GM19099 (cell line): ENCODE measurements around the gene TBC1D22A.

Source experiments
- POLR2A ChIP-seq: IDR thresholded peaks from 3 replicates; pipeline ENCODE4 v1.6.1; 2011; ENCODE audit warnings: low read depth; ENCODE audit not compliant: insufficient read length; ENCODE audit errors: extremely low read depth

The TBC1D22A gene

DNA sequence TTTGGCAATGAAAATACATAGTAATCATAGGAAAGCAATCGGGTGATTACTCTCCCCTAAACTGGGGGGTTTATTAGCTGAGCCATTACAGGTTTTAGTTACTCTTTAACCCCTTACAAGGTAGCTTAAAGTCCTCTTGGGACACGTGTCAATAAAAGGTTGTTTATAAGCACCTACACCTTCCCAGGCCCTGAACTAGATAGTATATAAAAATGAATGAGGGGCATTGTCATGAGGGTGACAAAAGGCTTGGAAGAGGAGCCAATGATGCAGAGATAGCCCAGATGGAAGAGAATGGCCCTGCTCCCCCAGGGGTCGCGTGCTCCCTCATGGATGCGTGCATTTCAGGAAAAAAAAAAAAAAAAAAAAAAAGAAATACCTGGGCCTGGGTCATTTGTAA, 276.9 kb downstream of the TBC1D22A start:
- TF ChIP-seq POLR2A = no peak

DNA sequence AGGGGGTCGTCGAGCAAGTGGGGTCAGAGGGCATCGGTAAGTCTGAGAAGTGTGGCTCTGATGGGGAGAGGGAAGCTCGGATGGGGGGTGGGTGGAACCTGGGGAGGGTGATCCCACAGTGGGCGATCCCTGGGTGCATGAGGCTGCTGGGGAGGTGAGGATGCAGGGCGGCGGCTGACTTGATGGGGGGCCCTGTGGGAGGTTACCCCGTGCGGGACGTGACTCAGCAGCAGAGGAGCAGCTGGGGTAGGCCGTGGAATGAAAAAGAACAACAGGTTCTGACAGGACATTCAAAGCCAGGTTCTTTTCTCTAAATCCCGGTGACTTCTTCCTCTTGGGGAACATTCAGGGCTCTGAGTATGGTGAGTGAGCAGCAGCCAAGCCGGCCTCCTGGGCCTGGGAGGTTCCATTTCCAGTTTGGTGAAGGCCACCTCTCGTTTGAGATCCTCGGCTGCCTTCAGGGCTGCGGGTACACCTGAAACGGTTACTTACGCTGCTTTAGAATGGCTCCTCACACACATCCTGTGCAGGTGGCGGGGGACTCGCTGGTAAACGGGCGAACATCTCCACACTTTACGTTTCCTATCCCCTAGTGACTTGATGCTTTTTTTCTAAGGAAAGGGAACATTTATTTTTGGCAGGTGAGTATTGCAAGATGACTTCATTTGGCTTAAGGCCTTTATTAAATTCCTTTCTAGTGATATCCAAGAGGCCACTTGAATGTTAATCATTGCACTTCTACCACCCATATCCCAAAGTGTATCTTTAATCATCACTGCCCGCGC, 278.2 kb downstream of the TBC1D22A start:
- no peak for TF ChIP-seq POLR2A

DNA sequence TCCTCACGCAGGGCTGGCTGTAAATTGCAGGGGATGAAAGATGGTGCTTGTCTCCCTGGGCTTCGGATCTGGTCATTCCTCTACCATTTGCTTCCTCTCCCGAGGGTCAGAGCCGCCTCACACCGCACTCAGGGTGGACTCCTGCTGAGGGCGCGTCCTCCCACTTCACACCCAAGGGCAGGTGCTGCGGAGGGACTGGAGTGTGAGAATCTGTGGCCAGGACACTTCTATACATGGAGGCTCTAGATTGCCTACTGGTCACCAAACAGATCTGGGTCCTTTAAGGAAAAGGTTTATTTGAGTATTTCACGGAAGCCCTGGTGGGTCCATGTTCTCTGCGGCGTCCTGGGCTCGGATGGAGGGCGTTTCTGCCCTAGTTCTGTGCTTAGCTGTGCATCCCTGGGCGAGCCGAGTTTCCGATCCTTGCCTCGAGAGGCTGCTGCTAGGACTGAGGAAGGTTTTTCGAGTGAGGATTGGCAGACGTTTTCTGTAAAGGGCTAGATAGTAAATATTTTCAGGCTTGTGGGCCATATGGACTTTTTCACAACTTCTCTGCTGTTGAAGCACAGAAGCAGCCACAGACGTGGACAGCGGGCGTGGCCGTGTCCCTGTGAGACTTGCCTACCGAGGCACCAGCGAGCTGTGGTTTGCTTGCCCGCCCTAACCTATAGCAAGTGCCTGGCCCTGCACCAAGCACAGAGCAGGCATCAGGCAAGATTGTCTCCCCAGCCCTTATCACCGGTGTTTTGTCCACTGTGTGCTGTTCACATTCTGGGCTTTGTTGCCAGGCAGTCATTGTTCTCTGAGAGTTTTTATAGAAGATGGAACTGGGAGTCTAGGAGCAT, 279.0 kb downstream of the TBC1D22A start:
- no peak for TF ChIP-seq POLR2A

DNA sequence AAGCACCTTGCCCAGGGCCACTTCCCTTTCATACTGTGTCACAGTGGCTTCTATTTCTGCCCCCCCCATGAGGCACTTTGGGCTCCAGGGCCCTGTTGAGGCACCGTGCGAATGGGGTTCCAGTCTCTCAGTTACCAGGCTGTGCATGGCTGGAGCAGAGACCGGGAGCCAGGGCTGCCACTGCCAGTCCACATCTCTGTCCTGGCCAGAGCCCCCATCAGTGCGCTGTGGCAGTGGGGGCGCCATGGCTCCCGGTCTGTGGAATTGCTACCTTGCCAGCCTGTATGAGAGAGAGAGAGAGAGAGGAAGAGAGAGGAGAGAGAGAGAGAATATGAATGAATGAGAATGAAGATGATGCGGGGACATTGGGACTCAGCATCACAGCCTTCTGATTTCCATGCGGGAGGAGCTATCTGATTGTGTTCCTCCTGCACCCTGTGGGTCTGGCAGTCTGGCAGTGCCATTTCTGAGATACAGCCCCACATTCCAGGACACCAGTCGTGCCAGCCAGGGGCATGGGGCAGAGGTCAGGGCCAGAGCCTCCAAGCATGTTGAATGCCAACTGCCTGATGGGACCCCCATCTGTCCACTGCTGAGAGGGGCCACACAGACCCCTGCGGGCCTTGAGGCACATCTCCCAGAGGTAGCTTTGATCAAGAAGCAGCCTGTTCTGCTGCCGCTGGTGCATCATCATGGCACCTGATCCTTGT, 279.8 kb downstream of the TBC1D22A start:
- TF ChIP-seq POLR2A = no peak

DNA sequence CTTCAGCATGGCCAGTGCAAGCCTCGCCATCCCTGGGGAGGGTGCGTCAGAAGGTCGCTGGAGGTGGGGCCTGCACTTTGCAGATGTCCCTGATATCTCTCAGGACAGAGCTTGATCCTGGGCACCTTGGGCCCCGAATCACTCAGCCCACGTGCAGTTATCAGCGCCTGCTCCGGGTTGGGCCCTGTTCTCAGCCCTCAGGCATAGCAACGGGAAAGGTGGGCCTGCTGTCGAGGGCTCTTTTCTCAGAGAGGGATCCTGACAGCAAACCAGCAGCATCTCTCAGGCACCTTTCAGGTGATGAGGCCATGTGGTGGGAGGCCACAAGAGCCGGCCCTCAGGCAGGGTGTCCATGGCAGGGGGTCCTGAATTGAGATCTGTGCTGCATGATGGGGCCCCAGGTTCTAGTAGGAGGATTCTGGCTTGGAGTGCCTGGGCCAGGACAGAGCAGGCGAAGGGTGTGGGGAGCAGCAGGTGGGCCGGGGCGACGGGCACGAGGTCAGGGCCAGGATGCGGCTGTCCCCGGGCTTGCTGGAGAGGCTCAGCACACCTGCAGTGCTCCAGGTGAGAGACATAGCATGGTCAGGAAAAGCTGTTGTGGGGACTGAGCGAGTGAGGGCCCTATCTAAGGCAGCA, 280.5 kb downstream of the TBC1D22A start:
- TF ChIP-seq POLR2A = no peak

DNA sequence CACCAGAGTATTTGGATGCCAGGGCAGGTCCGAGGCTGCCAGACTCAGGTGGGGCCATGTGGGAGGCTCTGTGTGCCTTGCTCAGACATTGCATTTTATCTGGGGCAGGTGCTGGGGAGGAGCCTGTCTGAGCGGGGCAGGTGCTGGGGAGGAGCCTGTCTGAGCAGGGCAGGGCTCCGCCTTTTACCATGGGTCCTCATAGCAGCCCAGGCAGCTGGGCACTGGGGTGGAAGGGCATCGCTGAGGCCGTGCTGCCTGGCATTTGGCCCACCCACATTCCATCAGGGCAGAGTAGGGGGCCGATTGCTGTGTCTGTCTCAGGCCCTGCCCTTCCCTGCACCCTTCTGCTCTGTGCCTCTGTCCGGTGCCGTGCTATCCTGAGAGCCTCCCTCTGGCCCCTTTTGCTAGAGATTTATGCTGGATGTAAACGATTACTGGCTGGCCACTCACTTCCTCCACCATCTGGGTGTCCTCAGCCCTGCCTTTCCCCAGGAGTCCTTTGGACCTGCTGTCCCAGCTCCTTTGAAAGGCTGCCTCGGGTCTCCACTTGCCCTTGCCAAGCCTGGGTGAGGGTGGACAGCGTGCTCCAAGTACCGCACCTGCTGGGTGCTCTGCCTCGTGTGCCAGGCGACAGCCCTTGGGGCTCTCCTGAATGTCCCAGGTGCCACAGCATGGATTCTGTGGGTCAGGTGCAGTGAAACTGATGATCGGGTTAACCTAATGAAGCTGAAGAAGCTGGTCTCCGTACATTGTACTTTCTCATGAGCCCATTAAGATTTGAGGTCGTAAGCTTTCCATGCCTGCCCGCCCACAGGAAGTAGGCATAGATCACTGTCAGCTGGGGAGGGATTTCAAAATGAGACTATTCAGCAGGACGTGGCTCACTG, 281.6 kb downstream of the TBC1D22A start:
- TF ChIP-seq POLR2A = no peak

DNA sequence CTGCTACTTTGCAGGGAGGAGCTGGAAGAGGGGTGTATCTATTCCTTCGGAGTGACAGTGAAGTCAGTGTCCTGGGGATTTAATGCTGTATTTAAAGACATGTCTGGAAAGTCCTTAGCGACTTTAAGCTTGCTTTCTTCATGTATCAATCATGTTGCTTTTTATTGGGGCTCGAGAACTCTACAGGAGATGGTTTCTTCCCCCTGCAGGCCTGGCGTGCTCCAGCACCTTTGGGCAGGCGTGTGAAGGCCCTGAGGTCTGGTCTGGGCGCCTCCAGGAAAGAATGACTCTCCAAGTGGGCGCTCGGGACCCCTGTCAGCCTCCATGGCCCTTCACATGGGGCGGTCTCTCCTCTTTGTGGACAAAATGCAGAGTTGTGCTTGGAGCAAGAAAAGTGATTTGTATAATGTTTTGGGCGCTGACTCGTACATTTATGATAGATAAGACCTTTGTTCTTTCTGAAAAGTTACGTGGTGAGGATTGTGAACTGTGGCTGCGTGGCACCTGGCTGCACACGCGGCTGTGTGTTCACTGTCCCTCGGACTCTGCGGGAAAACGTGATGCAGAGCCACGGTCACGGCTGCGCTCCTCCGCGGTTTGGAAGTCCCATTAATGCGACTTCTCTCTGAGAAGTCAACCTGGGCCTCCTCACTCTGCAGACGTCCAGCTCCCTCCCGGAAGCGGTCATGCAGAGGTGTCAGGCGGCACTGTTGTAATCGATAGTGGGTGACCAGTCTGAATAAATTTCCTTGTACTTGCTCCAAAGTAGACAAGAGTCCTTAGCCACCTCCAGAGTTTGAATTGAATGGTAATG, 282.5 kb downstream of the TBC1D22A start:
- TF ChIP-seq POLR2A = no peak

DNA sequence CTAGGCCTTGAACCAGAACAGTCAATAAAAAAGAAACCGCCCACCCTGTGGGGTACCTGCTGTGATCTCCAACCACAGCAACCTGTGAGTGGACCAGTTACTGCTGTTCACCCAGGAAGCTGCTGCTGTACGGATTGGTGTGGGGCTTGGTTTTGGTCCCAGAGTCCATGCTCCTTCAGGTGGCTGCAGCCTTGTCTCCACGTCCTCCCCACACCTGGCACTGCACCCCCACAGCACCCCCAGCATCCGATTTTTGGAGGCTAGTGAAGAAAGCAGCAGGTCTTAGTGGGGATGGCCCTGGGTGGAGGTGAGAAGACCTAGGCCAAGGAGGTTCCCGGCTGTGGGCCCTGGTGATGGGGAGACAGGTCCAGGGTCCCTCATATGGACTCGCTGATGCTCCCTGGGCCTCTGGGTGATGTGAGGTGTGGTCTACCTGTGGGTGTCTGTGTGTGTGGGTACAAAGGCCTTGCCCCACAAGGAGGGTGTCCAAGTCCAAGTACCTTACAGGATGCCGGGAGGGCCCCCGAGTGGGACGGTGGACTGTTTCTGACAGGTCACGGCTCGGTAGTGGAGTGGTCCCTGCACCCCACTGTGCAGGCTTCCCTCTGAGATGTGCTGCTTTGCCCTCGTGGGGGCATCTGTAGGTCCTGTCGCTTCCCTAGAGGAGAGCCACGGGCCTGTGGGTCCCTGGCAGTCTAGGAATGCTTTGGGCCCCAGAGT, 283.4 kb downstream of the TBC1D22A start:
- TF ChIP-seq POLR2A = no peak

DNA sequence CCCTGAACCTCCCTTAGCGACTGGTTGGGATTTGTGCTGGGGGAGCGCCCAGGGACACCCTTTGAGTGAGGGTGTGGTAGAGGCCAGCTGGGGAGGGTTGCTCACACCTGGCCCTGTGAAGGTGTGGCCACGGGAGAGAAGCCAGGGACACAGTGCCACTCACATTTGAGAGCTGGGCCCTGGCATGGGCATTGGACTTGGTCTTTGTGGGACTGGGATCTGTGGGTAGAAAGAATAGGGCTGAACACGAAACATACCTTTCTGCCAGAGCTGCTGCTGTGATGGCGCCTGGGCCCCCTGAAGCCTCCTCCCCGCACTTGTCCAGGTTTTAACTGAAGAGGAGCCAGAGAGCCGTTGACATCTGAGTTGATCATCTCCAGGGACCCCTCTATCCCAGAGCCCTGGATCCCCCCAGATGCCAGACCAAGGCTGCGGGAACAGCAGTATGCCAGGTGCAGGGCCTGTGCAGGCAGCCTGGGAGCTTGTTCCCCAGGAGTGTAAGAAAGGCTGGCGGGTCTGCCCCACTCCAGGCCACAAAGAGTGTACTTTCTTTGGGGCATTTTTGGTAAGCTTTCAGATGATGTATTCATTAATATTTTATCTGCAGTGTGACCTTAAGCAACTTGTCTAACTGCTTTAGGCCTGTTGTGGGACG, 284.1 kb downstream of the TBC1D22A start:
- no peak for TF ChIP-seq POLR2A

DNA sequence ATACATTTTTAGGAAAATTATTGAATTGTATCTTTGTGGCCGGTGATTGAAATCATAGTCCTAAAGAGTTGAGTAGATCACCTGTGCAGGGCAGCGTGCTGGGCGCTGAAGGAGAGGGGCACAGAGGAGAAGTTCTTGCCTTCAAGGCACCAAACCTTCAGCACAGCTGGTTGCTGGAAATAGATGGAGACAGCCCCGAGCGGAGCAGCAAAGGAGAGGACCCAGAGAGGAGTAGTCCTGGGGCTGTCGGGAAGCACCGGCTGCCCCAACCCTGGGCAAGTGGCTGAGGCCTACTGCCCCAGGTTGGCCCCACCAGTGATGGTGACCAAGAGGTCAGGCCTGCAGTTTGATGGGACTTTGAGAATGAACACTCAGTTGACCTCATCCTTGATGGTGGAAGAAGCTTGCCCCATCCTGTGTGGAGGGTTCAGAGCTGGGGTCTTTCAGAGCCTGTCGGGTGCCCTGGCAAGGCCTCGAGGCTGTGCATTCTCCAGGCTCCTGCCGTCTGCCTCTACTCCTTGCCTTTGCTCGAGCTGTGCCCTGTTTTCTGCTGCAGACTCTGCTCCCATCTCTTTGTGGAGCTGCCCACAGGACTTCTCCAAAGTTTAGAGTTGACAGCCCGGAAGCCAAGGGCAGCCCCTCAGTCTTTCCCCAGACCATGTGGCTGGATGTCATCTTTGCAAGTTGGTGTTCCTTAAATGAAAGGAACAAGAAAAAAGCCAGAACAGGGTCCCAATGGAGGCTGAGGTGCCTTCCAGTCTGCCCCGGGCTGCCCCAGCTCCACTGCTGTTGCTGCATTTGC, 285.1 kb downstream of the TBC1D22A start:
- TF ChIP-seq POLR2A = no peak

DNA sequence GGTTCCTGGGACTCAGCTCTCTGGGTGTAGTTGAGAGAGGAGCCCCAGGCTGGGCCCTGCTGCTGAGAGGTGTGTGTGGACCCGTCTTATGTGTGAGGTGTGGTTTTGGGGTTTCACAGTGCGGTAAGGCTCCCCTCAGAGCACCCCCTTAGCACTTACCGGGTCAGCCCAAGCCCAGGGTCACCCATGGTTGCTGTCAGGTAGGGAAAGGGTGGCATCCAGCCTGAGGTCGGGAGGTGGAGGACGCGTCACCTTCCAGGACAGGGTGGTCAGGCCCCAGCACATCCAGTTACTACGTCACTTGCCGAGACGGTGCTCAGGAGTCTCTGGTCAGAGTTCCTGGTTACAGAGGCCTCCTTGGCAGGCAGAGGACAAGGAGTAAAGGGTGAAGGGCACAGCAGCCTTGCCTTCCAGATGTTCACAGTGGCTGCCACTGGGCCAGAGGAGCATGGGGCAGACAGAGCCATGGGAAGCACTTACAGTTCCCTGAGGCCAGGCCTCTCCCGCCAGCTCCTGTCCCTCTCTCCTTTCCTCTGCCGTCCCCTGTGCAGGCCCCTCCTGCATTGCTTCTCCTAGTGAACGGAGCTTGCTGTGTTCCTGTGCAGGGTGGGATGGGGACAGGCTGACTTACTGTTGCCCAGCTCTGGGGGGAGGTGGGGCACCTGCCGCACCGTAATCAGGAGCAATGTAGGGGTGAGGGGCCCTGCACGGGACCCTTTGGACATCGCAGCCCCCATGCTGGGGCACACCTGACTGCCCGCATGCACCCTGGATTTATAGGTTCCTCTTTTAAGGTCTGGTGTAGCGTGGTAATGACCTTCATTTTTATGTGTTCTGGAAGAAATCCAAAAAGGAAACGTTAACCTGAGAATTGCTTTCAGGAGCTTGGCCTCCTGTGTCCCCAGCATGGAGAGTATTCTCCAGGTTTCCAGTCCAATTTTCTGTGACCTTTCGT, 285.9 kb downstream of the TBC1D22A start:
- TF ChIP-seq POLR2A = no peak
